Measurements from ENCODE around the gene IFT74.
"Not testable (repeated sequence)": the region's sequence is repeated elsewhere in the genome, so short reads cannot be mapped to it uniquely, and the experiment has no call there.

- not testable (repeated sequence) for TF ChIP-seq CTCF (conservative IDR thresholded peaks at IDR 0.05; ENCODE audit: low read depth, low read length); EZH2 (IDR thresholded peaks at IDR 0.05; ENCODE audit: low read length, unreplicated experiment); EZH2phosphoT487 (IDR thresholded peaks at IDR 0.05; ENCODE audit: borderline replicate concordance, low read length)
Measured at GRCh38 chr9:27092496-27092895, 136.3 kb downstream of the IFT74 start.
